ENCODE measurements around the gene AMOTL2. TPM values are rescaled to one million over a fixed set of nuclear protein-coding genes. Genes with fewer than 3 reads are reported as not detected.

The AMOTL2 gene
- total RNA-seq, 4 donors from 2014 or later, result 17.9 to 29.9 (median 20.6) TPM

DNA sequence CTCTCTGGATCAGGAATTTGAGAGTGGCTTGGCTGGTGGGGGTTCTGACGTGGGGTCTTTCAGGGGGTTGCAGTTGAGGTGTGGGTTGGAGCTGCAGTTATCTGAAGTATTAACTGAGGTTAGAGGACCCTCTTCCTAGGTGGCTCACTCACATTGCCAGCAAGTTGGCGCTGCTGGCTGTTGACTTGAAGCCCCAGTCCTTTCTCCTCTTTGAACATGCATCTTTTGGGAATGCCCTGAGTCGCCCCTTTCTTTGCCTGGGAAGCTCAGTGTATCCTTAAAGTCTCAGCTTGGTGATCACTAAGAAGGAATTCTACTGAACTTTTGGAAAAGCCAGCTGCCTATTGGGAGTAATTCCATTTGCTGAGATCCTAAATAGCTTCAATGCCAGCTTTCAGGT is 13.0 kb upstream of the AMOTL2 start:
- intact Hi-C loops (cut with DNase I; ENCODE audit: low total_unique reads), result no loop called here
- Histone ChIP-seq H3K9me3 (no peaks in the 10 kb centered on the region), H3K27me3 (no peaks in the 10 kb centered on the region), H3K36me3 (no peaks in the 10 kb centered on the region), H3K27ac (no peak overlapping the region), H3K4me1 (no peaks in the 10 kb centered on the region), H3K4me3 (no peak overlapping the region)
- no peak for TF ChIP-seq POLR2A (IDR thresholded peaks at IDR 0.05)
- TF ChIP-seq, protein P1, sequence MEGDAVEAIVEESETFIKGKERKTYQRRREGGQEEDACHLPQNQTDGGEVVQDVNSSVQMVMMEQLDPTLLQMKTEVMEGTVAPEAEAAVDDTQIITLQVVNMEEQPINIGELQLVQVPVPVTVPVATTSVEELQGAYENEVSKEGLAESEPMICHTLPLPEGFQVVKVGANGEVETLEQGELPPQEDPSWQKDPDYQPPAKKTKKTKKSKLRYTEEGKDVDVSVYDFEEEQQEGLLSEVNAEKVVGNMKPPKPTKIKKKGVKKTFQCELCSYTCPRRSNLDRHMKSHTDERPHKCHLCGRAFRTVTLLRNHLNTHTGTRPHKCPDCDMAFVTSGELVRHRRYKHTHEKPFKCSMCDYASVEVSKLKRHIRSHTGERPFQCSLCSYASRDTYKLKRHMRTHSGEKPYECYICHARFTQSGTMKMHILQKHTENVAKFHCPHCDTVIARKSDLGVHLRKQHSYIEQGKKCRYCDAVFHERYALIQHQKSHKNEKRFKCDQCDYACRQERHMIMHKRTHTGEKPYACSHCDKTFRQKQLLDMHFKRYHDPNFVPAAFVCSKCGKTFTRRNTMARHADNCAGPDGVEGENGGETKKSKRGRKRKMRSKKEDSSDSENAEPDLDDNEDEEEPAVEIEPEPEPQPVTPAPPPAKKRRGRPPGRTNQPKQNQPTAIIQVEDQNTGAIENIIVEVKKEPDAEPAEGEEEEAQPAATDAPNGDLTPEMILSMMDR (IDR thresholded peaks at IDR 0.05 in 4 of 5, conservative IDR thresholded peaks at IDR 0.05 in 1 of 5), result no peak
- no peak for DNase-seq
- in situ Hi-C loops (cut with MboI; ENCODE audit: low sequenced_read_pairs in 4 of 4), result loop anchor here in 1 of 4 donors (10.0 kb wide), 1 partner anchor 88 kb away; no protein-coding TSS in a partner anchor
- ATAC-seq, result no peak

DNA sequence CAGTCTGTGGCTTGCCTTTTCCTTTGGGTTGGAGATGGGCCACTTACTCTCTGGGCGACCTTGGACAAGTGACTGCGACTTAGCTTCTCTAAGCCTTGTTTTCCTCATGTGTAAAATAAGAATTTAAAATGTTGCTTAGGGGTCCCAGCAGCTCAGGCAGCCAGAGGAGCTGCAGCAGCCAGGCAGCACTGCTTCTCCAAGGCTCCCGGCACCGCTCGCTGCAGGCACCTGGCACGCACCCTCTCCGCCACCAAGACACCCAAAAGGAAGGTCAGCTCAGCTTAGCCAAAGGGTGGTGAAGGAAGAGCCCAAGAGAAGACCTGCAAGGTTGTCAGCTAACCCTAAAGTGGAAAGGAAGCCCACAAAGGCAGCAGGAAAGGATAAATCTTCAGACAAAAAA is 10.7 kb upstream of the AMOTL2 start:
- TF ChIP-seq, protein P1 (IDR thresholded peaks at IDR 0.05 in 4 of 5, conservative IDR thresholded peaks at IDR 0.05 in 1 of 5), result no peak
- no peak for TF ChIP-seq POLR2A (IDR thresholded peaks at IDR 0.05)
- no peak overlapping the region for H3K27ac ChIP-seq
- in situ Hi-C loops (cut with MboI; ENCODE audit: low sequenced_read_pairs in 4 of 4) (loop anchor here in 2 of 4 donors (5.0 to 10.0 kb wide), 2 partner anchors 77 to 90 kb away; no protein-coding TSS in a partner anchor), intact Hi-C loops (cut with DNase I; ENCODE audit: low total_unique reads) (no loop called here)
- no peaks in the 10 kb centered on the region for H3K36me3 ChIP-seq
- ATAC-seq, result no peak
- DNase-seq, result no peak
- H3K27me3 ChIP-seq, result no peaks in the 10 kb centered on the region
- no peaks in the 10 kb centered on the region for H3K9me3 ChIP-seq
- H3K4me1 ChIP-seq, result no peaks in the 10 kb centered on the region
- no peak overlapping the region for H3K4me3 ChIP-seq

DNA sequence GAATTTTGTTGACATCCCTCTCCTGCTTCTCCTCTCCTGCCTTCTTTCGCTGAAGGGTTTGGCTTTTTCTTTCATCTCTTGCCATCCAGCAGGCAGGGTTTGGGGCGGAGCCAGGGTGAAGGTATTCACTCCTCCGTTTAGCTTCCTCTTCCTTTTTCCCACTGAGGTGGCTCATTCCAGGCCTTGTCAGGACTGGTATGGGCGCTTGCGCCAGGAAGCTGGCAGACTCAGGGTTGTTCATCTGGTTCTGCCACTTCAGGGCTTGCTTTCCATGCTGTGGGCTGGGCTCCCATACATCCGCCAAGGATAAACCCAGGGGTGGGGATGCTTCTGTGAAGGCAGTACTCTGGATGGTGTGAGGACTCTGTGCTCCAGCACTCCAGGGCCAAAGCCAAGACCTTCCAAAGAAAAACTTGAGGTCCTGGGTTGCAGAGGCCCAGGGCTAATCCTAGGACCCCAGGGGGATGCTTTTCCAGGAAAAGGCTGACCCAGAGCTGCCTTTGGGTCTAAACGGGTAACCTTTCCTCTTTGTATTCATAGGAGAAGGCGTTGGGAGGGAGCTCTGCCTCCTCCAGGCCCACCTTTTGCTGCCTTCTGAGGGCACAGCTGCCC is 7.7 kb upstream of the AMOTL2 start:
- H3K4me3 ChIP-seq, result no peak overlapping the region
- H3K36me3 ChIP-seq, result no peaks in the 10 kb centered on the region
- TF ChIP-seq, protein P1 (IDR thresholded peaks at IDR 0.05 in 4 of 5, conservative IDR thresholded peaks at IDR 0.05 in 1 of 5), result no peak
- no peak for TF ChIP-seq POLR2A (IDR thresholded peaks at IDR 0.05)
- ATAC-seq (no peak), DNase-seq (no peak)
- intact Hi-C loops (cut with DNase I; ENCODE audit: low total_unique reads), result no loop called here
- H3K27me3 ChIP-seq, result no peaks in the 10 kb centered on the region
- in situ Hi-C loops (cut with MboI; ENCODE audit: low sequenced_read_pairs in 4 of 4), result loop anchor here in 2 of 4 donors (5.0 to 10.0 kb wide), 2 partner anchors 80 to 93 kb away; no protein-coding TSS in a partner anchor
- no peak overlapping the region for H3K27ac ChIP-seq
- H3K9me3 ChIP-seq, result no peaks in the 10 kb centered on the region
- H3K4me1 ChIP-seq, result peaks cover 0 to 11% of the 10 kb centered on the region in 2 donors

DNA sequence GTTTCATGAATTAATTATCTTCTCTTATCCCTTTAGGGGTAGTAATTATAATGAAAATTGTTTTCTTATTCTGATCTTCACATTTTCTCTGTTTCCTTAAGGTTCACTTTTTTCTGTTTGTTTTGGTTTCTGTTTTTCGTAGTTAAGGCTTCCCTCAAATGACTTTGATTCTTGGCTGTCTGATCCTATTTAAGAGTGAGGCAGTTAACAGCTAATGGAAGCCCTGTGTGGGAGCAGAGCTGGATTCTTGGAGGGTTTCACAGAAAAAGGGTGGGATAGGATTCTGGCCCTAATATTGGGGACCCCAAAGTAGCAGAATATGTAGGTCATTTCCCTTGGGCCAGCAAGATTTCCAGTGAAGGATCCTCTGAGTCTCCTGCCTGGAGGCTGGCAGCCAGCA is 6.8 kb upstream of the AMOTL2 start:
- Histone ChIP-seq H3K9me3 (no peaks in the 10 kb centered on the region), H3K4me1 (peaks cover 0 to 11% of the 10 kb centered on the region in 2 donors), H3K4me3 (no peak overlapping the region), H3K27ac (peak overlapping the region in 1 of 4 donors; percentile 32), H3K27me3 (no peaks in the 10 kb centered on the region), H3K36me3 (no peaks in the 10 kb centered on the region)
- in situ Hi-C loops (cut with MboI; ENCODE audit: low sequenced_read_pairs in 4 of 4) (loop anchor here in 2 of 4 donors (5.0 to 10.0 kb wide), 2 partner anchors 81 to 94 kb away; no protein-coding TSS in a partner anchor), intact Hi-C loops (cut with DNase I; ENCODE audit: low total_unique reads) (no loop called here)
- TF ChIP-seq POLR2A (IDR thresholded peaks at IDR 0.05), result no peak
- TF ChIP-seq, protein P1 (IDR thresholded peaks at IDR 0.05 in 4 of 5, conservative IDR thresholded peaks at IDR 0.05 in 1 of 5), result no peak
- DNase-seq (no peak), ATAC-seq (no peak)
